HCT116 (cell line): ENCODE measurements around the gene APOBEC3C. TPM values are rescaled to one million over a fixed set of nuclear protein-coding genes. Genes with fewer than 3 reads are reported as not detected.
A peak's percentile ranks its signal among the peaks of the same experiment; 100 is the strongest.

ENCODE experiments used
- ATAC-seq: fragments of 200-7000 bp; cut with Tn5 transposase; 2 replicates; pipeline ENCODE4 v1.9.1; 2020; ENCODE audit warnings: mild to moderate bottlenecking, moderate library complexity
- BruUV-seq: library from RNA; stranded (reverse); fragments of 400-500 nt; replicated peaks from 2 replicates; lab custom pipeline; 2021; lab: Mats Ljungman, UMichigan
- CTCF ChIA-PET: fragments of 300-600 bp; sonication (Branson Sonifier 250); formaldehyde crosslinking; loops from one replicate; lab custom pipeline; 2021; ENCODE audit warnings: antibody characterized with exemption; lab: Charles Lee
- POLR2A ChIA-PET: fragments of 300-600, 350-600 bp; sonication (Branson Sonifier 250); formaldehyde crosslinking; loops from one replicate; lab custom pipeline; 2021; ENCODE audit warnings: antibody characterized with exemption; lab: Charles Lee
- RAD21 ChIA-PET, 2 experiments: fragments of 300-600 bp; sonication (Branson Sonifier 250); formaldehyde crosslinking; loops; one replicate each; lab custom pipeline; 2023; ENCODE audit warnings: low total read pairs in 2 of 2; ENCODE audit not compliant: uncharacterized antibody in 2 of 2, unreplicated experiment in 2 of 2, low non-redundant PET in 1 of 2; lab: Charles Lee
- DNase-seq: peaks from one replicate; pipeline ENCODE4 v3.0.0-alpha.2; 2010; ENCODE audit warnings: low read depth, low spot score
- H2AFZ ChIP-seq: fragments of 200-600 bp; shearing (Covaris generic), sonication (generic); 2 replicates; pipeline ENCODE4 v1.6.1; 2017; ENCODE audit warnings: low read depth, mixed run types, mixed read lengths, antibody characterized with exemption, low read length; ENCODE audit not compliant: poor library complexity, severe bottlenecking
- H3K27ac ChIP-seq: 2 replicates; pipeline ENCODE4 v1.5.1; 2012; ENCODE audit warnings: low read depth, low read length
- H3K27me3 ChIP-seq: fragments of 200-600 bp; sonication (generic); 2 replicates; pipeline ENCODE4 v1.6.1; 2016; ENCODE audit warnings: mixed run types, low read length, mixed read lengths; ENCODE audit not compliant: insufficient read depth
- H3K36me3 ChIP-seq, 2 experiments: fragments of 200-500 bp in 1 of 2; fragments of 200-600 bp in 1 of 2; sonication (Bioruptor generic) in 1 of 2; sonication (generic) in 1 of 2; 2 replicates each; pipeline versions ENCODE4 v1.5.1 to v1.6.1; 2014 to 2016; ENCODE audit warnings: low read length in 2 of 2, inconsistent platforms in 1 of 2, mixed read lengths in 1 of 2, mixed run types in 1 of 2; ENCODE audit not compliant: insufficient read depth in 2 of 2, control insufficient read depth in 1 of 2
- H3K4me1 ChIP-seq, 2 experiments: fragments of 200-600 bp in 1 of 2; sonication (generic) in 1 of 2; 2 replicates each; pipeline versions ENCODE4 v1.5.1 to v1.6.1; 2012 to 2017; ENCODE audit warnings: low read length in 2 of 2, inconsistent platforms in 1 of 2, mild to moderate bottlenecking in 1 of 2, mixed read lengths in 1 of 2, mixed run types in 1 of 2, moderate library complexity in 1 of 2; ENCODE audit not compliant: insufficient read depth in 2 of 2, control insufficient read depth in 1 of 2
- H3K4me2 ChIP-seq: fragments of 200-600 bp; sonication (generic); 2 replicates; pipeline ENCODE4 v1.6.1; 2017; ENCODE audit warnings: mixed run types, low read length, mixed read lengths
- H3K4me3 ChIP-seq, 2 experiments: fragments of 200-600 bp in 1 of 2; sonication (generic) in 1 of 2; replicated peaks in 1 of 2; 2 replicates each; pipeline ENCODE4 v1.5.1; 2011 to 2016; ENCODE audit warnings: low read length in 2 of 2, control low read depth in 1 of 2, low read depth in 1 of 2, mild to moderate bottlenecking in 1 of 2, mixed read lengths in 1 of 2, mixed run types in 1 of 2
- H3K79me2 ChIP-seq: fragments of 200-600 bp; sonication (generic); 2 replicates; pipeline ENCODE4 v1.6.1; 2017; ENCODE audit warnings: mild to moderate bottlenecking, mixed run types, low read length, moderate library complexity, mixed read lengths; ENCODE audit not compliant: insufficient read depth
- H3K9ac ChIP-seq: fragments of 200-600 bp; sonication (generic); 2 replicates; pipeline ENCODE4 v1.6.1; 2016; ENCODE audit warnings: low read length, mixed read lengths
- H3K9me2 ChIP-seq: fragments of 200-600 bp; sonication (generic), shearing (Covaris generic); 2 replicates; pipeline ENCODE4 v1.6.1; 2017; ENCODE audit warnings: mixed run types, mild to moderate bottlenecking, moderate library complexity; ENCODE audit not compliant: insufficient read depth
- H3K9me3 ChIP-seq, 2 experiments: fragments of 200-500 bp in 1 of 2; fragments of 200-600 bp in 1 of 2; sonication (Bioruptor generic) in 1 of 2; sonication (generic) in 1 of 2; 2 replicates each; pipeline ENCODE4 v1.6.1; 2014 to 2017; ENCODE audit warnings: low read length in 2 of 2, mixed read lengths in 2 of 2, inconsistent platforms in 1 of 2, low read depth in 1 of 2, mild to moderate bottlenecking in 1 of 2, mixed run types in 1 of 2, moderate library complexity in 1 of 2; ENCODE audit not compliant: control insufficient read depth in 1 of 2, insufficient read depth in 1 of 2
- H4K20me1 ChIP-seq: fragments of 200-600 bp; sonication (generic), shearing (Covaris generic); 2 replicates; pipeline ENCODE4 v1.6.1; 2017; ENCODE audit warnings: mixed run types, mild to moderate bottlenecking, moderate library complexity; ENCODE audit not compliant: insufficient read depth
- CBX3 ChIP-seq: IDR thresholded peaks from 2 replicates; pipeline ENCODE4 v1.6.1; 2012; ENCODE audit warnings: low read depth
- EGR1 ChIP-seq: IDR thresholded peaks from 2 replicates; pipeline ENCODE4 v1.6.1; 2012; ENCODE audit warnings: low read depth
- FOSL1 ChIP-seq: IDR thresholded peaks from 2 replicates; pipeline ENCODE4 v1.6.1; 2012; ENCODE audit warnings: low read depth
- JUND ChIP-seq: IDR thresholded peaks from 2 replicates; pipeline ENCODE4 v1.6.1; 2012
- MAX ChIP-seq: IDR thresholded peaks from 2 replicates; pipeline ENCODE4 v1.6.1; 2012
- POLR2AphosphoS5 ChIP-seq: IDR thresholded peaks from 2 replicates; pipeline ENCODE4 v1.6.1; 2011; ENCODE audit warnings: mild to moderate bottlenecking, low read depth, low read length, moderate library complexity
- RAD21 ChIP-seq: IDR thresholded peaks from 2 replicates; pipeline ENCODE4 v1.6.1; 2012; ENCODE audit warnings: low read depth, mild to moderate bottlenecking
- SP1 ChIP-seq: IDR thresholded peaks from 2 replicates; pipeline ENCODE4 v1.6.1; 2012; ENCODE audit warnings: low read depth
- SRF ChIP-seq: IDR thresholded peaks from 2 replicates; pipeline ENCODE4 v1.6.1; 2012; ENCODE audit warnings: low read depth
- ZFX ChIP-seq: fragments of 450-650 bp; IDR thresholded peaks from 2 replicates; pipeline ENCODE4 v1.6.1; 2017
- intact Hi-C: fragments of 100-400 bp; cut with micrococcal nuclease; formaldehyde crosslinking; loops from 2 replicates; pipeline ENCODE4 v1.10.0; 2022
- total RNA-seq: library from RNA; stranded (reverse); gene quantifications from one replicate; pipeline ENCODE4 v1.2.1, GENCODE V29; 2021; ENCODE audit not compliant: unreplicated experiment

Gene APOBEC3C
- total RNA-seq, 1 experiment from 2014 or later: 40.2 TPM

GRCh38 chr22:38981992-38982927 is 31.8 kb upstream of the APOBEC3C start, which contains the start of gene APOBEC3B:
TSS of gene APOBEC3B (plus strand) at chr22:38982347. CDS start at chr22:38982454, 107 bp downstream.
- BruUV-seq: TSS peak; percentile 73
- H3K36me3 ChIP-seq: no peaks in the 10 kb centered on the region
- H3K9ac ChIP-seq: peak within 1 kb of the TSS; percentile 50
- DNase-seq: peak; percentile 81
- ChIA-PET POLR2A (interaction anchor here (1.3 kb wide), 1 partner anchor 55 kb away, joined by 3 read pairs; no protein-coding TSS in a partner anchor), RAD21 (no interaction called here), CTCF (interaction anchor here (1.0 to 2.0 kb wide), 2 partner anchors 9 to 21 kb away, joined by 3 to 5 read pairs; no protein-coding TSS in a partner anchor)
- peaks cover 0 to 8% of the 10 kb centered on the region in 2 experiments; a peak in 1 of 4 replicates for H3K9me3 ChIP-seq
- intact Hi-C loops: no loop called here
- no peaks in the 10 kb centered on the region for H4K20me1 ChIP-seq
- no peak within 1 kb of the TSS for H2AFZ ChIP-seq
- no peaks in the 10 kb centered on the region for H3K27me3 ChIP-seq
- H3K4me1 ChIP-seq: peaks cover 22 to 42% of the 10 kb centered on the region in 2 experiments
- TF ChIP-seq FOSL1 (peak; percentile 55; the same call in 1 of the 2 replicates), POLR2AphosphoS5 (peak; percentile 27; the same call in 1 of the 2 replicates), MAX (peak; percentile 72), SP1 (peak; percentile 41; the same call in 1 of the 2 replicates), RAD21 (no peak), EGR1 (no peak), JUND (peak; percentile 44; the same call in 1 of the 2 replicates)
- no peaks in the 10 kb centered on the region for H3K79me2 ChIP-seq
- peak; percentile 77 for ATAC-seq
- H3K27ac ChIP-seq: peak within 1 kb of the TSS; percentile 50
- H3K4me3 ChIP-seq: peak within 1 kb of the TSS; percentile 27 to 50
- H3K9me2 ChIP-seq: no peaks in the 10 kb centered on the region
- H3K4me2 ChIP-seq: peak within 1 kb of the TSS; percentile 66

- H2AFZ ChIP-seq: no peak overlapping the region
- H3K79me2 ChIP-seq: no peaks in the 10 kb centered on the region
- ATAC-seq: no peak
- ChIA-PET CTCF (no interaction called here), POLR2A (no interaction called here), RAD21 (interaction anchor here in 1 of 2 experiments (1.1 kb wide), 1 partner anchor 57 kb away, joined by 3 read pairs; no protein-coding TSS in a partner anchor)
- no peaks in the 10 kb centered on the region for H4K20me1 ChIP-seq
- peaks cover 0 to 8% of the 10 kb centered on the region in 2 experiments; a peak in 1 of 4 replicates for H3K9me3 ChIP-seq
- H3K4me2 ChIP-seq: peak overlapping the region; percentile 61; the same call in 1 of the 2 replicates
- BruUV-seq: no TSS peak
- peak overlapping the region; percentile 74; the same call in 1 of the 2 replicates for H3K27ac ChIP-seq
- H3K36me3 ChIP-seq: no peaks in the 10 kb centered on the region
- no peaks in the 10 kb centered on the region for H3K9me2 ChIP-seq
- peaks cover 22 to 42% of the 10 kb centered on the region in 2 experiments for H3K4me1 ChIP-seq
- intact Hi-C loops: no loop called here
- no peak overlapping the region for H3K4me3 ChIP-seq
- H3K9ac ChIP-seq: no peak overlapping the region
- H3K27me3 ChIP-seq: no peaks in the 10 kb centered on the region
- no peak for DNase-seq
- peak; percentile 95 for TF ChIP-seq CBX3
- TF ChIP-seq SRF: no peak
- TF ChIP-seq MAX: no peak
- TF ChIP-seq ZFX: no peak
These were observed 29.8 kb upstream of the APOBEC3C start for GRCh38 chr22:38984224-38984623.
